ENCODE measurements around the gene CACNB4.

Gene CACNB4

DNA sequence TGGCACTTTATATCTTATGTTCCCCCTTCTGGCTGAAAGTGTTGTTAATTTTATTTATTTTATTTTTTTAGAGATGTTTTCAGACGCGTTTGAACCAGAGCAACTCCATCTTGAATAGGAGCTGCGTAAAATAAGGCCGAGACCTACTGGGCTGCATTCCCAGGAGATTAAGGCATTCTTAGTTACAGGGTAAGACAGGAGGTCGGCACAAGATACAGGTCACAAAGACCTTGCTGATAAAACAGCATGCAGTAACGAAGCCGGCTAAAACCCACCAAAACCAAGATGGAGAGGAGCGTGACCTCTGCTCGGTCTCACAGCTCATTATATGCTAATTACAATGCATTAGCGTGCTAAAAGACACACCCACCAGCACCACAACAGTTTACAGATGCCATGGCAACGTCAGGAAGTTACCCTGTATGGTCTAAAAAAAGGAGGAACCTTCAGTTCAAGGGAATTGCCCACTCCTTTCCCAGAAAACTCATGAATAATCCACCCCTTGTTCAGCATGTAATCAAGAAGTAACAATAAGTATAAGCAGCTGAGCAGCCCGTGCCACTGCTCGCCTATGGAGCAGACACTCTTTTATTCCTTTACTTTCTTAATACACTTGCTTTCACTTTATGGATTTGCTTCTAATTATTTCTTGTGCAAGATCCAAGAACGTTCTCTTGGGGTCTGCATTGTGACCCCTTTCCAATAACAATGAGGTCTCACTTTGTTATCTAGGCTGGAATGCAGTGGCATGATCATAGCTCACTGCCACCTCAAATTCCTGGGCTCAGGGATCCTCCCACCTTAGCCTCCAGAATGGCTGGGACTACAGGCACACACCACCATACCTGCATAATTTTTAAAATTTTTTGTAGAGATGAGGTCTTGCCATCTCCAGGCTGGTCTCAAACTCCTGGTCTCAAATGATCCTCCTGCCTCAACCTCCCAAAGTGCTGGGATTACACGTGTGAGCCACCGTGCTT is 55.9 kb downstream of the CACNB4 start:
- in situ Hi-C loops (cut with HindIII; ENCODE audit: low sequenced_read_pairs): no loop called here
- TF ChIP-seq CTCF (IDR thresholded peaks at IDR 0.05; ENCODE audit: low read depth, low read length, missing control alignments): no peak
- DNase-seq (ENCODE audit: low read depth): no peak
- H3K4me3 ChIP-seq (ENCODE audit: low read depth, low read length): no peak overlapping the region

DNA sequence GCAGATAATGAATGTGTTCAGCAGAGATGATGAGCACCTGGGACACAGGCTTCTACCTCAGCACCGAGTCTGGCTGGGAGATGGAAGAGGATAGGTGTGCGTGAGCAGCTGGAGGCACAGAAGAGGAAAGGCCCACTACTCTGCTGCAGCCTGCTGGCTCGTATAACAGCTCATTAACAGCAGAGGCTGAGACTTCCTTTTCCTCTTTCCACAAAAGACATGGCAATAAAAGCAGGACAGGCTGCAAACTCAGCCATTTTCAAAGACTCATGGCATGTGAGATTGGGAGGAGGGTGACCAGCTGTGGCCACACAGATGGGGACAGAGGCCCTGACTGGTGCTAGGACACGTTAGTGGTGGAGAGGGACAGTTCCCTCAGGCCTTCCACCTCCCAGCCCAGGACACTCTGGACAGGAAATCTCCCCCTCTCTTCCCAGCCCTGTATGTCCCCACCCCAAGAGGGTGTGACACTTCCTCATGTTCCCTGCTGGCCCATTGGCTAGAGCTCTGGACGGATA is 60.3 kb downstream of the CACNB4 start:
- TF ChIP-seq CTCF (IDR thresholded peaks at IDR 0.05; ENCODE audit: low read depth, low read length, missing control alignments): no peak
- in situ Hi-C loops (cut with HindIII; ENCODE audit: low sequenced_read_pairs): no loop called here
- no peak overlapping the region for H3K4me3 ChIP-seq (ENCODE audit: low read depth, low read length)
- no peak for DNase-seq (ENCODE audit: low read depth)

- TF ChIP-seq CTCF (IDR thresholded peaks at IDR 0.05; ENCODE audit: low read depth, low read length, missing control alignments): no peak
- no peak overlapping the region for H3K4me3 ChIP-seq (ENCODE audit: low read depth, low read length)
- no peak for DNase-seq (ENCODE audit: low read depth)
- in situ Hi-C loops (cut with HindIII; ENCODE audit: low sequenced_read_pairs): no loop called here
These were observed 61.0 kb downstream of the CACNB4 start for GRCh38 chr2:152037743-152038435.

- in situ Hi-C loops (cut with HindIII; ENCODE audit: low sequenced_read_pairs): no loop called here
- TF ChIP-seq CTCF (IDR thresholded peaks at IDR 0.05; ENCODE audit: low read depth, low read length, missing control alignments): peak; percentile 82
- no peak overlapping the region for H3K4me3 ChIP-seq (ENCODE audit: low read depth, low read length)
- peak; percentile 69 for DNase-seq (ENCODE audit: low read depth)
These were observed 62.0 kb downstream of the CACNB4 start for GRCh38 chr2:152036611-152037469.

DNA sequence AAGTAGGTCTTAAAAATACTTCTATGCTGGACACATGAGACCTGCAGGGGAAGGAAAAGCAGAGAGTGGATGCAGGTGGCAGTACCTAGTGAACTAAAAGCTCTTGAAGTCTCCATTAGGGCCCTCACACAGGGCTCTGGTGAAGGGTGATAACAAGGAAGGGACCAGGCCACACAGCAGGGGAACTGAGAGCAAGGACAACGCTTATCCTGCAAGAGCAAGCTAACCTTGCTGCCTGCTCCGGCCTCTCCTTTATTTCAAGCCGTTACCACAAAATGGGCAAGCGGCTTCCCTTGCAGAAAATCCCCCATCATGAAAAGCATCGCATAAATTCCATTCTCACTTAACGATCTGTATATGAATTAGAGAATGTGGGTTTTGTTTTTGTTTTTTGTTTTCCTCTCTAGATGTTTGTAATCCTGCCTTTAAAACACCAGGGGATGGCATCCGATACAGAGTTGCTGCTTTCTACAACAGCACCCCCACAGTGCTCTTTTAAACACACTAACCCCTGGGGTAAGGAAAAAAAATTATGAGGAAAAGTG is 64.5 kb downstream of the CACNB4 start:
- no peak for DNase-seq (ENCODE audit: low read depth)
- H3K4me3 ChIP-seq (ENCODE audit: low read depth, low read length): no peak overlapping the region
- no peak for TF ChIP-seq CTCF (IDR thresholded peaks at IDR 0.05; ENCODE audit: low read depth, low read length, missing control alignments)
- in situ Hi-C loops (cut with HindIII; ENCODE audit: low sequenced_read_pairs): no loop called here
